Neuronal stem cell (in vitro differentiated cells): Measurements from ENCODE around the gene FRAS1.

ENCODE experiments used
- DNase-seq: peaks from one replicate; pipeline ENCODE4 v3.0.0-alpha.2; 2013; ENCODE audit warnings: low spot score
- H2AFZ ChIP-seq: one replicate; pipeline ENCODE4 v1.6.1; 2013; ENCODE audit warnings: mild to moderate bottlenecking, low read length, inconsistent platforms
- H2AK5ac ChIP-seq: 2 replicates; pipeline ENCODE4 v1.6.1; 2013; ENCODE audit warnings: low read depth, mild to moderate bottlenecking, inconsistent platforms, low read length, moderate library complexity, mixed read lengths
- H2BK120ac ChIP-seq: 2 replicates; pipeline ENCODE4 v1.6.1; 2013; ENCODE audit warnings: low read depth, mild to moderate bottlenecking, inconsistent platforms, low read length, moderate library complexity, mixed read lengths
- H2BK12ac ChIP-seq: one replicate; pipeline ENCODE4 v1.6.1; 2013; ENCODE audit warnings: low read length, inconsistent platforms
- H2BK15ac ChIP-seq: 2 replicates; pipeline ENCODE4 v1.6.1; 2013; ENCODE audit warnings: mild to moderate bottlenecking, low read length, inconsistent platforms, mixed read lengths
- H2BK5ac ChIP-seq: one replicate; pipeline ENCODE4 v1.6.1; 2013; ENCODE audit warnings: inconsistent platforms, mild to moderate bottlenecking, low read length, moderate library complexity
- H3K14ac ChIP-seq: one replicate; pipeline ENCODE4 v1.6.1; 2013; ENCODE audit warnings: low read length, inconsistent platforms
- H3K18ac ChIP-seq: 2 replicates; pipeline ENCODE4 v1.6.1; 2013; ENCODE audit warnings: low read length, inconsistent platforms
- H3K23ac ChIP-seq: 2 replicates; pipeline ENCODE4 v1.6.1; 2013; ENCODE audit warnings: low read depth, mild to moderate bottlenecking, mixed read lengths, low read length, inconsistent platforms; ENCODE audit not compliant: poor library complexity
- H3K27ac ChIP-seq: replicated peaks from 3 replicates; pipeline ENCODE4 v1.5.1; 2013; ENCODE audit warnings: low read length, inconsistent platforms
- H3K27me3 ChIP-seq, 3 experiments: 2 replicates each; pipeline ENCODE4 v1.6.1; 2013; ENCODE audit warnings: low read length in 3 of 3, mild to moderate bottlenecking in 2 of 3, inconsistent platforms in 1 of 3, low read depth in 1 of 3, mixed read lengths in 1 of 3, moderate library complexity in 1 of 3; ENCODE audit not compliant: control insufficient read depth in 3 of 3, insufficient read depth in 3 of 3
- H3K36me3 ChIP-seq, 2 donors: replicated peaks in 1 of 2; 2 replicates each; pipeline ENCODE4 v1.6.1; 2013; ENCODE audit warnings: low read length in 2 of 2; ENCODE audit not compliant: control insufficient read depth in 2 of 2, insufficient read depth in 2 of 2
- H3K4ac ChIP-seq: 2 replicates; pipeline ENCODE4 v1.6.1; 2013; ENCODE audit warnings: inconsistent platforms, mild to moderate bottlenecking, low read length, moderate library complexity
- H3K4me1 ChIP-seq, 2 donors: 1 replicate in 1 of 2; 2 replicates in 1 of 2; pipeline ENCODE4 v1.6.1; 2013; ENCODE audit warnings: low read length in 2 of 2, low read depth in 1 of 2; ENCODE audit not compliant: control insufficient read depth in 2 of 2, insufficient read depth in 1 of 2
- H3K4me2 ChIP-seq: one replicate; pipeline ENCODE4 v1.6.1; 2013; ENCODE audit warnings: mild to moderate bottlenecking, low read length, inconsistent platforms; ENCODE audit not compliant: insufficient read depth, poor library complexity, severe bottlenecking
- H3K4me3 ChIP-seq, 2 donors: 2 replicates each; pipeline ENCODE4 v1.5.1; 2013; ENCODE audit warnings: low read length in 2 of 2, mild to moderate bottlenecking in 2 of 2, inconsistent platforms in 1 of 2, moderate library complexity in 1 of 2
- H3K79me1 ChIP-seq: one replicate; pipeline ENCODE4 v1.6.1; 2013; ENCODE audit warnings: low read depth, mild to moderate bottlenecking, inconsistent platforms, low read length, moderate library complexity
- H3K9ac ChIP-seq: one replicate; pipeline ENCODE4 v1.6.1; 2013; ENCODE audit warnings: mild to moderate bottlenecking, low read depth, low read length, inconsistent platforms; ENCODE audit not compliant: poor library complexity
- H3K9me3 ChIP-seq, 2 donors: replicated peaks in 1 of 2; 2 replicates each; pipeline versions ENCODE3 to v1.6.1; 2013; ENCODE audit warnings: low read length in 2 of 2, mild to moderate bottlenecking in 2 of 2, inconsistent platforms in 1 of 2, low read depth in 1 of 2, mixed read lengths in 1 of 2, moderate library complexity in 1 of 2; ENCODE audit not compliant: control insufficient read depth in 2 of 2, insufficient read depth in 1 of 2
- H4K8ac ChIP-seq: one replicate; pipeline ENCODE4 v1.6.1; 2013; ENCODE audit warnings: low read depth, mild to moderate bottlenecking, inconsistent platforms, low read length, moderate library complexity
- H4K91ac ChIP-seq: one replicate; pipeline ENCODE4 v1.6.1; 2013; ENCODE audit warnings: low read length, low read depth, mild to moderate bottlenecking, inconsistent platforms; ENCODE audit not compliant: poor library complexity
- WGBS, 2 donors: extraction: QIAGEN DNeasy Blood & Tissue Kit; methylation state at CpG; one replicate each; pipeline ENCODE4 v1.1.7; 2013; ENCODE audit warnings: missing lambda C conversion rate in 2 of 2, mixed read lengths in 1 of 2; ENCODE audit not compliant: insufficient read length in 2 of 2, insufficient replicate concordance in 1 of 2; ENCODE audit errors: extremely low coverage in 2 of 2; 5-methylcytosine and 5-hydroxymethylcytosine counted together

Gene FRAS1

GRCh38 chr4:78184584-78184983 lies 127.5 kb downstream of the FRAS1 start:
- Histone ChIP-seq H3K23ac (no peak overlapping the region), H3K9me3 (no peaks in the 10 kb centered on the region), H2BK12ac (no peak overlapping the region), H4K91ac (no peak overlapping the region), H3K4me1 (no peaks in the 10 kb centered on the region), H3K18ac (no peak overlapping the region), H3K9ac (no peak overlapping the region), H3K4me3 (no peak overlapping the region), H3K27ac (no peak overlapping the region), H3K36me3 (no peaks in the 10 kb centered on the region), H3K27me3 (no peaks in the 10 kb centered on the region), H3K4ac (no peak overlapping the region), H3K79me1 (no peaks in the 10 kb centered on the region), H2AFZ (no peak overlapping the region), H2AK5ac (no peak overlapping the region), H3K4me2 (no peak overlapping the region), H2BK120ac (no peak overlapping the region), H4K8ac (no peak overlapping the region), H2BK5ac (no peak overlapping the region), H3K14ac (no peak overlapping the region), H2BK15ac (no peak overlapping the region)
- no peak for DNase-seq

- H2BK15ac ChIP-seq = no peak overlapping the region
- no peak overlapping the region for H3K4ac ChIP-seq
- H3K18ac ChIP-seq = no peak overlapping the region
- H3K27ac ChIP-seq = no peak overlapping the region
- no peak overlapping the region for H2BK5ac ChIP-seq
- no peak overlapping the region for H4K8ac ChIP-seq
- no peak for DNase-seq
- H4K91ac ChIP-seq = no peak overlapping the region
- H3K79me1 ChIP-seq = no peaks in the 10 kb centered on the region
- H3K4me2 ChIP-seq = no peak overlapping the region
- H3K4me1 ChIP-seq = peaks cover 0 to 3% of the 10 kb centered on the region in 2 donors
- H3K9me3 ChIP-seq = no peaks in the 10 kb centered on the region
- H2AK5ac ChIP-seq = no peak overlapping the region
- no peak overlapping the region for H2BK12ac ChIP-seq
- H3K4me3 ChIP-seq = no peak overlapping the region
- H3K36me3 ChIP-seq = no peaks in the 10 kb centered on the region
- no peaks in the 10 kb centered on the region for H3K27me3 ChIP-seq
- no peak overlapping the region for H3K14ac ChIP-seq
- H2BK120ac ChIP-seq = no peak overlapping the region
- H3K9ac ChIP-seq = no peak overlapping the region
- no peak overlapping the region for H3K23ac ChIP-seq
- no CpG with 5 or more reads among the region's 2 CpGs for WGBS, 2 donors
- no peak overlapping the region for H2AFZ ChIP-seq
Observed at GRCh38 chr4:78185117-78185516, 128.0 kb downstream of the FRAS1 start.

GRCh38 chr4:78186597-78187543 lies 129.7 kb downstream of the FRAS1 start:
- Histone ChIP-seq H3K4me2 (no peak overlapping the region), H2BK5ac (no peak overlapping the region), H4K91ac (no peak overlapping the region), H3K27me3 (no peaks in the 10 kb centered on the region), H3K79me1 (no peaks in the 10 kb centered on the region), H3K9me3 (no peaks in the 10 kb centered on the region), H2BK12ac (no peak overlapping the region), H3K9ac (no peak overlapping the region), H2BK15ac (no peak overlapping the region), H3K4me1 (peaks cover 0 to 3% of the 10 kb centered on the region in 2 donors), H3K23ac (no peak overlapping the region), H4K8ac (no peak overlapping the region), H3K4ac (no peak overlapping the region), H3K18ac (no peak overlapping the region), H3K36me3 (no peaks in the 10 kb centered on the region), H2BK120ac (no peak overlapping the region), H3K27ac (no peak overlapping the region), H3K14ac (no peak overlapping the region), H2AK5ac (no peak overlapping the region), H3K4me3 (no peak overlapping the region), H2AFZ (no peak overlapping the region)
- no peak for DNase-seq
- whole genome bisulfite sequencing, 2 donors = no CpG with 5 or more reads among the region's 6 CpGs

GRCh38 chr4:78190068-78190467 lies 132.9 kb downstream of the FRAS1 start:
- WGBS, 2 donors = no CpG with 5 or more reads among the region's 1 CpG
- Histone ChIP-seq H3K4me3 (no peak overlapping the region), H3K14ac (no peak overlapping the region), H2BK120ac (no peak overlapping the region), H2BK15ac (no peak overlapping the region), H3K4ac (no peak overlapping the region), H4K91ac (no peak overlapping the region), H3K23ac (no peak overlapping the region), H4K8ac (no peak overlapping the region), H2AFZ (peak overlapping the region; percentile 5), H3K9me3 (no peaks in the 10 kb centered on the region), H2BK5ac (no peak overlapping the region), H3K36me3 (no peaks in the 10 kb centered on the region), H3K9ac (no peak overlapping the region), H3K4me2 (no peak overlapping the region), H3K27ac (no peak overlapping the region), H3K4me1 (peaks cover 0 to 3% of the 10 kb centered on the region in 2 donors), H3K27me3 (no peaks in the 10 kb centered on the region), H3K79me1 (no peaks in the 10 kb centered on the region), H2BK12ac (no peak overlapping the region), H3K18ac (no peak overlapping the region), H2AK5ac (no peak overlapping the region)
- DNase-seq = no peak
